Skeletal muscle satellite cell (primary cell): ENCODE data around the gene SPECC1.

Experiments used
- H3K27me3 ChIP-seq: 2 replicates; pipeline ENCODE4 v1.7.0; 2013; ENCODE audit warnings: low read length; ENCODE audit not compliant: control insufficient read depth, insufficient read depth
- H3K36me3 ChIP-seq: 2 replicates; pipeline ENCODE4 v1.7.0; 2013; ENCODE audit warnings: mild to moderate bottlenecking, control low read depth, low read length; ENCODE audit not compliant: insufficient read depth
- H3K4me1 ChIP-seq: 2 replicates; pipeline ENCODE4 v1.7.0; 2013; ENCODE audit warnings: low read length; ENCODE audit not compliant: control insufficient read depth, insufficient read depth
- H3K4me2 ChIP-seq: 2 replicates; pipeline ENCODE4 v1.7.0; 2013; ENCODE audit warnings: mild to moderate bottlenecking, low read length
- H3K4me3 ChIP-seq: 2 replicates; pipeline ENCODE4 v1.7.0; 2013; ENCODE audit warnings: low read length
- H3K9ac ChIP-seq: 2 replicates; pipeline ENCODE4 v1.7.0; 2013; ENCODE audit warnings: mild to moderate bottlenecking, low read depth, low read length, moderate library complexity
- H3K9me3 ChIP-seq: replicated peaks from 2 replicates; pipeline ENCODE4 v1.7.0; 2013; ENCODE audit warnings: mild to moderate bottlenecking, control low read depth, low read length

SPECC1 gene

DNA sequence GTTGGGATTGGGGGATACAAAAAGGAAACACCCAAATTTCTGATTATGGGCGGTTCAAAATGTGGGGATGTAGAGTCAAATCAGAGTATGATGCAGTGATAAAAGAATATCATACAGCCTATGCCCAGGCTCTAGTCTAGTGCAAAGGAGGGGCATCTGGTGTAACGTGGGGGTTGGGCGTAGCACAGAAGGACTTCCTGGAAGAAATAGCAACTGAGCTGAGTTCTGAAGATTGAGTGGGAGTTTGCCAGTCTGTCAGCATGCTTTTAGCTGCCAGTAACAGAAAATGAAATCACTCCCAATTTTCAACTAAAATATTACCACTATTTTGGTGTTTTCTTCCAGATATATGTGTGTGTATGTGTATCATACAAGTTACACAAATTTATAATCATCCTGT lies 196.9 kb downstream of the SPECC1 start:
- Histone ChIP-seq H3K9ac (peak overlapping the region; percentile 4), H3K4me1 (peaks cover 52% of the 10 kb centered on the region), H3K9me3 (no peaks in the 10 kb centered on the region), H3K4me2 (peak overlapping the region; percentile 32), H3K27me3 (no peaks in the 10 kb centered on the region), H3K4me3 (no peak overlapping the region), H3K36me3 (no peaks in the 10 kb centered on the region)

DNA sequence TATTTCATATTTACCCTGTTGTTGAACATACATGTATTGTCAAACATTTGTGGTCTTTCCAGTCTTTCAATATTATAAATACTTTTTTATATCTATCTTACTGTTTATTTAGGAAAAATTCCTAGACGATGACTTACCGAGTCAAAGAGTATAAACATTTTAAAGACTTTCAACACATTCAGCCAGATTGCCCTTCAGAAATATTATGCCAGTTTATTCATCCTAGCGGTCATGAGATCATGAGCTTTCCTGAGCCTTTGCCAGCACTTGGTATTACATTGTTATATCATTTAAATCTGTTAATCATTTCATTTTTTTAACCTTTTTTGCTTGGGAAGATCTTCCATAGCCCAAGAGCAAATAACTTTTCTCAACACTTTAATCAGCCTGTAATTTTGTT lies 197.4 kb downstream of the SPECC1 start:
- Histone ChIP-seq H3K4me3 (peak overlapping the region; percentile 15), H3K4me1 (peaks cover 47% of the 10 kb centered on the region), H3K4me2 (peak overlapping the region; percentile 32), H3K9ac (peak overlapping the region; percentile 4), H3K9me3 (no peaks in the 10 kb centered on the region), H3K36me3 (no peaks in the 10 kb centered on the region), H3K27me3 (no peaks in the 10 kb centered on the region)

DNA sequence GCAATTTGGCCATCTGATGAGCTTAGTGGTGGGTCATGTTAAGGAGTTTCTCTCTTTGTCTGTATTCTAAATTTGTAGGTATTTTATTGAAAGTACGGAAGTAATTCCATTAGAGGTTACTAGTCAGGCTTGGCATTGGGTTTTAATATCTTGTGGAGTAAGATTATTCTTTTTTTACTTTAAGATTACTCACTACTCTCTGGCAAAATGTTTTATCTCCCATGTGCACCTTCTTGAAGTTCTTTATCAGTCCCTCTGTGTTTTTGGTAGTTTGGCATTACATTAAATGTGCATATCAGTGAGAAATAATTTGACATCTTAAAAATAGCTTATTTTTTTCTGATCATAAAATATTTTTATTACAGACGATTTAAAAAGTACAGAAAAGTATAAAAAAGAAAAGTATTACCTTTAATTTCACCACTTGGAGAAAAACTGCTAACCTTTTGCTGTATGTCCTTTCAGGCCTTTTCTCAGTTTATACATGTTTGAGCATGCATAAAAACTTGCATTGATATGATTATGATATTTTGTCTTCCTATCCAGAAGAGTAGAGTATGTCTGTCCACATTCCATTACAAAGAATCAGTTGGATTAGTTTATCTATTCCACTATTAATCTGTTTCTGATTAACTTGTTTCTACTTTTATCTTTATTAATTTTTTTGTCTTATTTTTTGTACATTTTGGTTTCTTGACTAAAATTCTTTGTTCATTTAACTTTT lies 198.3 kb downstream of the SPECC1 start:
- Histone ChIP-seq H3K4me2 (no peak overlapping the region), H3K4me3 (no peak overlapping the region), H3K36me3 (no peaks in the 10 kb centered on the region), H3K27me3 (no peaks in the 10 kb centered on the region), H3K9ac (no peak overlapping the region), H3K9me3 (no peaks in the 10 kb centered on the region), H3K4me1 (peaks cover 39% of the 10 kb centered on the region)

GRCh38 chr17:20208717-20209116 lies 199.6 kb downstream of the SPECC1 start:
- Histone ChIP-seq H3K9ac (no peak overlapping the region), H3K9me3 (no peaks in the 10 kb centered on the region), H3K27me3 (no peaks in the 10 kb centered on the region), H3K4me3 (no peak overlapping the region), H3K36me3 (no peaks in the 10 kb centered on the region), H3K4me1 (peaks cover 26% of the 10 kb centered on the region), H3K4me2 (no peak overlapping the region)

- Histone ChIP-seq H3K27me3 (no peaks in the 10 kb centered on the region), H3K4me3 (no peak overlapping the region), H3K4me2 (no peak overlapping the region), H3K4me1 (peaks cover 20% of the 10 kb centered on the region), H3K9ac (no peak overlapping the region), H3K9me3 (no peaks in the 10 kb centered on the region), H3K36me3 (no peaks in the 10 kb centered on the region)
Observed at GRCh38 chr17:20210180-20210579, 201.0 kb downstream of the SPECC1 start.

DNA sequence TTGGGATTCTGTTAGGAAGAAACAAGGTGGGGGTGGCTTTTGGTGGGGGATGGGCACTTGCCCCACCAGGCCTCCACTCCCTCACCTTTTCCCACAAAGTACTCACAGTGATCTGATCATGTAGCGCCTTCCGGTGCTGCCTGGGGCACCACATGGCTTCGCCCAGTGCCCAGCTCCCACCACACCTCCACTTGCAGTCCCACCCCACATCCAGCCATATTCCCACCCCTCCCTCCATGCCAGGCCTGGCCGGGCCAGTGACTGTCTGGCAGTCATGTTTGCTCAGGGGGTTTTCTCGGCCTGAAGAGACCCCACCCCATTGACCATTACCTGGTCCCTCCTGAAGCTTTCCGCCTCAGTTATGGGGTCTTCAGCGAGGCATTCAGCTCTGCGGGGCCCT lies 201.5 kb downstream of the SPECC1 start:
- H3K4me3 ChIP-seq: no peak overlapping the region
- no peak overlapping the region for H3K9ac ChIP-seq
- H3K4me2 ChIP-seq: no peak overlapping the region
- no peaks in the 10 kb centered on the region for H3K36me3 ChIP-seq
- H3K9me3 ChIP-seq: no peaks in the 10 kb centered on the region
- no peaks in the 10 kb centered on the region for H3K27me3 ChIP-seq
- H3K4me1 ChIP-seq: peaks cover 17% of the 10 kb centered on the region

GRCh38 chr17:20211246-20211645 lies 202.1 kb downstream of the SPECC1 start:
- no peak overlapping the region for H3K9ac ChIP-seq
- H3K4me2 ChIP-seq: no peak overlapping the region
- no peaks in the 10 kb centered on the region for H3K36me3 ChIP-seq
- H3K27me3 ChIP-seq: no peaks in the 10 kb centered on the region
- H3K4me3 ChIP-seq: no peak overlapping the region
- H3K9me3 ChIP-seq: no peaks in the 10 kb centered on the region
- peaks cover 11% of the 10 kb centered on the region for H3K4me1 ChIP-seq

DNA sequence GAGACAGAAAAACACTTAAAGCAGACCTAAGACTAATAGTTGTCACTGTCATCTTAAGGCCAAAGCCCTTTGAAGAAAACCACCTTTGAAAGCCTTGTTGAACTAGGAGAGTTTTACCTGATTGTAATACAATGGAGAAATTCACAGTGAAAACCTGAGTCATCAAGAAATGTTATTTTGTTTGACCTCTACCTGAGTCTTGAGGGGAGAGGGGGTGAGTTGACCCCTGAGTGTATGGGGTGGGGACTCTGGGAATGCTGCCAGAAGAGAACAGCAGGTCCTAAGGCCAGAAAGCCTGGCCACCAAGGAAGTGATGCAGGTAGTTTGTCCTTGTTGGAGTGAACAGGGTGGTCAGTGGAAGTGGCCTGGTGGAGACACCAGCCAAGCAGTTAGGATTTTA lies 204.3 kb downstream of the SPECC1 start:
- H3K36me3 ChIP-seq: no peaks in the 10 kb centered on the region

GRCh38 chr17:20214794-20215193 lies 205.6 kb downstream of the SPECC1 start:
- H3K4me3 ChIP-seq: no peak overlapping the region
- no peak overlapping the region for H3K9ac ChIP-seq
- no peaks in the 10 kb centered on the region for H3K27me3 ChIP-seq
- no peaks in the 10 kb centered on the region for H3K36me3 ChIP-seq
- H3K4me2 ChIP-seq: no peak overlapping the region
- H3K9me3 ChIP-seq: no peaks in the 10 kb centered on the region
- no peaks in the 10 kb centered on the region for H3K4me1 ChIP-seq

More for the DNA sequence above, 204.3 kb downstream of the SPECC1 start:
- H3K9me3 ChIP-seq: no peaks in the 10 kb centered on the region
- no peaks in the 10 kb centered on the region for H3K4me1 ChIP-seq
- no peak overlapping the region for H3K4me3 ChIP-seq
- no peak overlapping the region for H3K9ac ChIP-seq
- no peaks in the 10 kb centered on the region for H3K27me3 ChIP-seq
- no peak overlapping the region for H3K4me2 ChIP-seq

DNA sequence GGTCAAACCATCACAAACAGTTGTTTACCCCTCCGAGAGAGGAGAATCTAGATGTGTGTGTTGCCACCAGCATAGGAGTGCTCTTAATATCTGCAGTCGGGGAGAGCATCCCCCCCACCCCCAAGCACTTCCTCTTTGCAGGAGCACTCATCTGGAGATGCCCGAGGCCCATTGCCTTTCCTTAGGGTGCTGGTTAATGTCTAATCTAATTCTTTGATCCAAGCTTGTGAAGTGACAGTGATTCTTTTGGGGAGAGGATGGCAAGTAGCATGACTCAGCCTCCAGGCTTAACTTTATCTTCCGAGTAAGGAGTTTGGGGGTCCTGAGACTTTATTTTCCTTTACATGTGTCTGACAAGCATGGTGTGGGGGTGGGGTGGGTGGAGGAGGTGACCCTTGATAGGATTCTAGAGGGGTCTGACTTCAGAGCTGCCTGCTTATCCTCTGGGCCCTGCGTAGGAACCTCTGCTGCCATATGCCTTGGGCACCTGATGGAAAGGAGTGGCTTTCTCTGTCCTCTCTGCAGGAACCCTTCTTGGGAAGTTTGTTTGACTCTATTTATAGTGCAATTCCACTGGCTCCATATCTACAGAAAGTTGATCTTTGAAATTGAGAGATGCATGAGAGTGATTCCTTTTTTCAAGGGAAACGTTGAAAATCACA lies 207.1 kb downstream of the SPECC1 start:
- Histone ChIP-seq H3K36me3 (no peaks in the 10 kb centered on the region), H3K9ac (no peak overlapping the region), H3K4me2 (no peak overlapping the region), H3K4me3 (no peak overlapping the region), H3K9me3 (no peaks in the 10 kb centered on the region), H3K27me3 (no peaks in the 10 kb centered on the region), H3K4me1 (no peaks in the 10 kb centered on the region)

GRCh38 chr17:20216853-20217252 lies 207.7 kb downstream of the SPECC1 start:
- Histone ChIP-seq H3K4me3 (no peak overlapping the region), H3K4me1 (no peaks in the 10 kb centered on the region), H3K9me3 (no peaks in the 10 kb centered on the region), H3K9ac (no peak overlapping the region), H3K36me3 (no peaks in the 10 kb centered on the region), H3K27me3 (no peaks in the 10 kb centered on the region), H3K4me2 (no peak overlapping the region)

GRCh38 chr17:20217677-20218076 lies 208.5 kb downstream of the SPECC1 start:
- no peak overlapping the region for H3K4me3 ChIP-seq
- no peak overlapping the region for H3K4me2 ChIP-seq
- H3K4me1 ChIP-seq: no peaks in the 10 kb centered on the region
- no peaks in the 10 kb centered on the region for H3K27me3 ChIP-seq
- H3K9me3 ChIP-seq: no peaks in the 10 kb centered on the region
- H3K36me3 ChIP-seq: no peaks in the 10 kb centered on the region
- no peak overlapping the region for H3K9ac ChIP-seq
